Kidney (tissue), 14 donors: ENCODE results near the gene PPFIBP1. TPM values are rescaled to one million over a fixed set of nuclear protein-coding genes. Genes with fewer than 3 reads are reported as not detected.

Experiments used
- DNase-seq, 5 donors: peaks; one replicate each; pipeline ENCODE4 v3.0.0-alpha.2; 2013 to 2020
- FAIRE-seq: peaks from 2 replicates; lab custom pipeline; 2012; peaks lifted over from hg19 to GRCh38; lab: Jason Lieb, UNC
- H3K27ac ChIP-seq, 2 donors: one replicate each; pipeline ENCODE4 v1.7.0; 2013; ENCODE audit warnings: low read depth in 2 of 2, low read length in 2 of 2, inconsistent platforms in 1 of 2
- H3K27me3 ChIP-seq: one replicate; pipeline ENCODE4 v1.7.1; 2013; ENCODE audit warnings: low read length, inconsistent platforms; ENCODE audit not compliant: control insufficient read depth, insufficient read depth
- H3K36me3 ChIP-seq, 3 donors: one replicate each; pipeline versions ENCODE4 v1.7.0 to v1.7.1; 2013; ENCODE audit warnings: low read length in 3 of 3, control low read depth in 1 of 3, inconsistent platforms in 1 of 3; ENCODE audit not compliant: insufficient read depth in 3 of 3, control insufficient read depth in 2 of 3
- H3K4me1 ChIP-seq, 3 donors: one replicate each; pipeline versions ENCODE4 v1.7.0 to v1.7.1; 2013; ENCODE audit warnings: low read length in 3 of 3, inconsistent platforms in 1 of 3, low read depth in 1 of 3; ENCODE audit not compliant: control insufficient read depth in 2 of 3, insufficient read depth in 2 of 3
- H3K4me3 ChIP-seq, 3 donors: one replicate each; pipeline versions ENCODE4 v1.7.0 to v1.8.1; 2013; ENCODE audit warnings: low read length in 3 of 3, control low read depth in 1 of 3, inconsistent platforms in 1 of 3
- H3K9ac ChIP-seq, 3 donors: one replicate each; pipeline versions ENCODE4 v1.7.0 to v1.7.1; 2013; ENCODE audit warnings: low read length in 3 of 3, control low read depth in 1 of 3, inconsistent platforms in 1 of 3
- H3K9me3 ChIP-seq, 3 donors: one replicate each; pipeline versions ENCODE4 v1.7.0 to v1.7.1; 2013; ENCODE audit warnings: low read length in 3 of 3, control low read depth in 1 of 3, inconsistent platforms in 1 of 3; ENCODE audit not compliant: control insufficient read depth in 2 of 3, insufficient read depth in 1 of 3
- intact Hi-C: fragments of 100-400 bp; cut with DNase I; formaldehyde crosslinking; loops from one replicate; pipeline ENCODE4 v1.11.1; 2022
- polyA plus RNA-seq: library from polyadenylated mRNA; stranded (reverse); fragments of 350-450 nt; fragmentation: Illumina TruSeq; extraction: RNeasy Lipid Tissue Mini Kit (QIAGEN cat#74804); gene quantifications from one replicate; pipeline ENCODE4 v1.2.3, GENCODE V29; 2014; ENCODE audit warnings: low read depth, low replicate concordance; ENCODE audit not compliant: insufficient read depth
- total RNA-seq: library from RNA; stranded (reverse); fragmentation: NEBNext Ultra II Directional; extraction: Animal tissue kit (Norgen Biotek cat#: 25700); gene quantifications from one replicate; pipeline ENCODE4 v1.2.1, GENCODE V29; 2021
- TF ChIP-seq, protein P1 (sequence below): IDR thresholded peaks from 3 replicates; pipeline ENCODE4 v1.5.1; 2012; ENCODE audit warnings: mild to moderate bottlenecking, moderate library complexity, borderline replicate concordance; ENCODE audit not compliant: insufficient read depth; ENCODE audit errors: extremely low read depth
- donor health status: control.
- donor health status: control.
- donor health status: control.
- donor health status: control.
- donor health status: control.
- donor health status: DM: yes; HTN: yes; CAD: no.
- donor health status: Normal renal cell carcinoma (clear cell type).

PPFIBP1 gene
- total and polyA plus RNA-seq, 2 donors from 2014 or later, result 12.7 to 175 TPM

DNA sequence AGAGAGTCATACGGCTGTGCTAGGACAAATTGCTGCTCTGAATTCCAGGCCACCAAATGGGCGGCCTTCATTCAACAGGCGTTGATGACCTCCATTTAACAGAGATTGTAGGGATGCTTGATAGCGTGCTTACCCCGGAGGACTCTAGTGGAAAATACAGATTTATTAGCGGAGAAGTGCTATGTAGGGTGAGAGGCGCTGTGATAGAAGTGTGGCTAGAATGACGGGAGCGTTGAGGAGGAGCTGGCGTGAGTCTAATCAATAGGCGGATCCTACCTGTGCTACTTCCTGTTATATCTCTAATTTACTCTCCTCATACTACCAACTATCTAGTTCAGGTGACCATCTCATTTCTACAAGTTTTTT is 187.3 kb downstream of the PPFIBP1 start:
- H3K4me3 ChIP-seq, result peak overlapping the region; percentile 89 to 97 (median 93)
- TF ChIP-seq, protein P1, sequence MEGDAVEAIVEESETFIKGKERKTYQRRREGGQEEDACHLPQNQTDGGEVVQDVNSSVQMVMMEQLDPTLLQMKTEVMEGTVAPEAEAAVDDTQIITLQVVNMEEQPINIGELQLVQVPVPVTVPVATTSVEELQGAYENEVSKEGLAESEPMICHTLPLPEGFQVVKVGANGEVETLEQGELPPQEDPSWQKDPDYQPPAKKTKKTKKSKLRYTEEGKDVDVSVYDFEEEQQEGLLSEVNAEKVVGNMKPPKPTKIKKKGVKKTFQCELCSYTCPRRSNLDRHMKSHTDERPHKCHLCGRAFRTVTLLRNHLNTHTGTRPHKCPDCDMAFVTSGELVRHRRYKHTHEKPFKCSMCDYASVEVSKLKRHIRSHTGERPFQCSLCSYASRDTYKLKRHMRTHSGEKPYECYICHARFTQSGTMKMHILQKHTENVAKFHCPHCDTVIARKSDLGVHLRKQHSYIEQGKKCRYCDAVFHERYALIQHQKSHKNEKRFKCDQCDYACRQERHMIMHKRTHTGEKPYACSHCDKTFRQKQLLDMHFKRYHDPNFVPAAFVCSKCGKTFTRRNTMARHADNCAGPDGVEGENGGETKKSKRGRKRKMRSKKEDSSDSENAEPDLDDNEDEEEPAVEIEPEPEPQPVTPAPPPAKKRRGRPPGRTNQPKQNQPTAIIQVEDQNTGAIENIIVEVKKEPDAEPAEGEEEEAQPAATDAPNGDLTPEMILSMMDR, result no peak
- no peak for DNase-seq

DNA sequence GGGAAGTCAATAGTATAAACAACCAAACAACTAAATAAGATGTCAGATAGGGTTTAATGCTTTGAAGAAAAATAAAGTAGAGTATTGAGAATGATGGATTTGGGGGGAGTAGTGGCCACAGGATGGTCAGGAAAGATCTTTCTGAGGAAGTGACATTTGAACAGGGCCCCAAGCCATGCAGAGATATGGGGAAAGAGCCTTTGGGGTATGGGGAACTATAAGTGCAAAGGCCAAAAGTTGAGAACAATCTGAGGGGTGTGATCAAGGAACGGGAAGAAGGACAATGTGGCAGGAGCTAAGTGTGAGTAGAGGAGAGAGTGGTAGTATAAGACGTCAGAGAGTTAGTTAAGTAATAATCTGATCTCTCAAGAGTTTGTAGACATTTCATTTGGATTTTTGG is 188.0 kb downstream of the PPFIBP1 start:
- TF ChIP-seq, protein P1, result no peak
- no peaks in the 10 kb centered on the region for H3K9me3 ChIP-seq
- no peak overlapping the region for H3K27ac ChIP-seq
- peaks cover 0 to 4% (median 4%) of the 10 kb centered on the region in 3 donors for H3K4me1 ChIP-seq
- no peaks in the 10 kb centered on the region for H3K27me3 ChIP-seq
- H3K9ac ChIP-seq, result no peak overlapping the region
- intact Hi-C loops, result no loop called here
- FAIRE-seq (no peak), DNase-seq (no peak)
- no peaks in the 10 kb centered on the region for H3K36me3 ChIP-seq
- peak overlapping the region in 2 of 3 donors; percentile 89 to 97 for H3K4me3 ChIP-seq

More for the DNA sequence above, 187.3 kb downstream of the PPFIBP1 start:
- Histone ChIP-seq H3K27ac (peak overlapping the region in 1 of 2 donors; percentile 29), H3K4me1 (peaks cover 0 to 4% (median 4%) of the 10 kb centered on the region in 3 donors), H3K9ac (peak overlapping the region; percentile 80 to 93 (median 86)), H3K27me3 (no peaks in the 10 kb centered on the region), H3K9me3 (no peaks in the 10 kb centered on the region), H3K36me3 (no peaks in the 10 kb centered on the region)
- no peak for FAIRE-seq
- intact Hi-C loops, result no loop called here

DNA sequence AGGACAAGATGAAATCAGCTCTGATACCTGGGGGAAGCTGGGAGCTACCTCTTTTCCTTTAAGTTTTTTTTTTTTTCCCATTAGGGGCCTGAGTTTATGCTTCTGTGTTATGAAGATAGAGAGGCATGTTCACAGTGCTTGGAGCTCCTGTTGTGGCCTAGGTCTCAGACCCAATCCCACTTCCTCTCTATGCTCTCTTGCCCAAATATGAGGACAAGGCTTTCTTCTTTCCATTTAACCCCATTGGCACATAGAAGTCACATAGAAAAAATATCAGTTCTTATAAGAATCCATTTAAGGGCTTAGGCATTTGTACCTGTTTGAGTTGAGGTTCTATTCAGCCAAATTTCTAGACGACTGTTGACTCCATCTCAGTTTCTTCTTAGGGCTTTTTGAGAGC is 199.2 kb downstream of the PPFIBP1 start:
- no peak overlapping the region for H3K27ac ChIP-seq
- H3K9me3 ChIP-seq, result no peaks in the 10 kb centered on the region
- no peaks in the 10 kb centered on the region for H3K4me1 ChIP-seq
- DNase-seq, result no peak
- TF ChIP-seq, protein P1, result no peak
- H3K27me3 ChIP-seq, result no peaks in the 10 kb centered on the region
- FAIRE-seq, result no peak
- H3K4me3 ChIP-seq, result no peak overlapping the region
- peaks cover 0 to 9% (median 5%) of the 10 kb centered on the region in 3 donors for H3K36me3 ChIP-seq
- intact Hi-C loops, result no loop called here
- H3K9ac ChIP-seq, result no peak overlapping the region

DNA sequence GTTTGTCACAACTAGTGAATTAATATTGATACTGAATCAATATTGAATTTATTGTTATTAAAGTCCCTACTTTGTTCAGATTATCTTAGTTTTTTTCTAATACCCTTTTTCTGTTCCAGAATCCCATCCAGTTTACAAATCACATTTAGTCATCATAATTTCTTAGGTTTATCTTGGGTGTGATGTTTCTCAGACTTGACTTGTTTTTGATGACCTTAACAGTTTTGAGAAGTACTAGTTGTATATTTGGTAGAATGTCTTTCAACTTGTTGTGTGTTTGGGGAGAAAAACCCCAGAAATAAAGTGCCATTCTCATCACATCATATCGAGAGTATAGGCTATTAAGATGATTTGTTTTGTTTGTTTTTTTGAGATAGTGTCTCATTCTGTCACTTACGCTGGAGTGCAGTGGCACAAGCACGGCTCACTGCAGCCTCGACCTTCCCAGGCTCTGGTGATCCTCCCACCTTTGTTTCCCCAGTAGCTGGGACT is 206.1 kb downstream of the PPFIBP1 start:
- H3K9ac ChIP-seq, result no peak overlapping the region
- H3K4me1 ChIP-seq, result no peaks in the 10 kb centered on the region
- peaks cover 2 to 19% (median 2%) of the 10 kb centered on the region in 3 donors for H3K36me3 ChIP-seq
- H3K9me3 ChIP-seq, result no peaks in the 10 kb centered on the region
- FAIRE-seq, result no peak
- DNase-seq, result no peak
- H3K27me3 ChIP-seq, result no peaks in the 10 kb centered on the region
- intact Hi-C loops, result no loop called here
- TF ChIP-seq, protein P1, result no peak
- no peak overlapping the region for H3K27ac ChIP-seq
- no peak overlapping the region for H3K4me3 ChIP-seq
